ENCODE results near the gene CMTM6.
"Not testable (repeated sequence)": the region's sequence is repeated elsewhere in the genome, so short reads cannot be mapped to it uniquely, and the experiment has no call there.

Gene CMTM6

GRCh38 chr3:32502118-32502945, at the start of gene CMTM6:
TSS of gene CMTM6 (minus strand) at chr3:32502852. CDS start at chr3:32502745, 107 bp downstream.
- peak; percentile 24 to 65 for DNase-seq (ENCODE audit: extremely low read depth in 1 of 2, low read depth in 1 of 2)

GRCh38 chr3:32552013-32552412, 49.4 kb upstream of the CMTM6 start:
- no peak for DNase-seq (ENCODE audit: extremely low read depth in 1 of 2, low read depth in 1 of 2)

GRCh38 chr3:32551496-32551895, 48.8 kb upstream of the CMTM6 start:
- DNase-seq (ENCODE audit: extremely low read depth in 1 of 2, low read depth in 1 of 2): no peak

GRCh38 chr3:32551087-32551486, 48.4 kb upstream of the CMTM6 start:
- DNase-seq (ENCODE audit: extremely low read depth in 1 of 2, low read depth in 1 of 2): no peak

- no peak for DNase-seq (ENCODE audit: extremely low read depth in 1 of 2, low read depth in 1 of 2)
Observed at GRCh38 chr3:32545305-32545704, 42.7 kb upstream of the CMTM6 start.

GRCh38 chr3:32544894-32545293, 42.2 kb upstream of the CMTM6 start:
- no peak for DNase-seq (ENCODE audit: extremely low read depth in 1 of 2, low read depth in 1 of 2)

- DNase-seq (ENCODE audit: extremely low read depth in 1 of 2, low read depth in 1 of 2): no peak
Observed at GRCh38 chr3:32542807-32543206, 40.2 kb upstream of the CMTM6 start.

- DNase-seq (ENCODE audit: extremely low read depth in 1 of 2, low read depth in 1 of 2): no peak
Observed at GRCh38 chr3:32540899-32541298, 38.2 kb upstream of the CMTM6 start.

- no peak for DNase-seq (ENCODE audit: extremely low read depth in 1 of 2, low read depth in 1 of 2)
Observed at GRCh38 chr3:32532434-32532833, 29.8 kb upstream of the CMTM6 start.

GRCh38 chr3:32531010-32531647, 28.5 kb upstream of the CMTM6 start:
- DNase-seq (ENCODE audit: extremely low read depth in 1 of 2, low read depth in 1 of 2): no peak

- no peak for DNase-seq (ENCODE audit: extremely low read depth in 1 of 2, low read depth in 1 of 2)
Observed at GRCh38 chr3:32525720-32526119, 23.1 kb upstream of the CMTM6 start.

- DNase-seq (ENCODE audit: extremely low read depth in 1 of 2, low read depth in 1 of 2): no peak
Observed at GRCh38 chr3:32522682-32523081, 20.0 kb upstream of the CMTM6 start.

GRCh38 chr3:32518921-32519320, 16.3 kb upstream of the CMTM6 start:
- DNase-seq (ENCODE audit: extremely low read depth in 1 of 2, low read depth in 1 of 2): not testable (repeated sequence)

GRCh38 chr3:32516751-32517150, 14.1 kb upstream of the CMTM6 start:
- DNase-seq (ENCODE audit: extremely low read depth in 1 of 2, low read depth in 1 of 2): not testable (repeated sequence)

- no peak for DNase-seq (ENCODE audit: extremely low read depth in 1 of 2, low read depth in 1 of 2)
Observed at GRCh38 chr3:32511005-32511404, 8.4 kb upstream of the CMTM6 start.

- peak; percentile 23 to 27 for DNase-seq (ENCODE audit: extremely low read depth in 1 of 2, low read depth in 1 of 2)
Observed at GRCh38 chr3:32510075-32510724, 7.5 kb upstream of the CMTM6 start.

GRCh38 chr3:32508711-32509110, 6.1 kb upstream of the CMTM6 start:
- no peak for DNase-seq (ENCODE audit: extremely low read depth in 1 of 2, low read depth in 1 of 2)

GRCh38 chr3:32506466-32506865, 3.8 kb upstream of the CMTM6 start:
- DNase-seq (ENCODE audit: extremely low read depth in 1 of 2, low read depth in 1 of 2): no peak

GRCh38 chr3:32502946-32503286, 264 bp upstream of the CMTM6 start:
- no peak for DNase-seq (ENCODE audit: extremely low read depth in 1 of 2, low read depth in 1 of 2)

- no peak for DNase-seq (ENCODE audit: extremely low read depth in 1 of 2, low read depth in 1 of 2)
Observed at GRCh38 chr3:32501783-32502117, 902 bp downstream of the CMTM6 start.

- no peak for DNase-seq (ENCODE audit: extremely low read depth in 1 of 2, low read depth in 1 of 2)
Observed at GRCh38 chr3:32500880-32501782, 1.5 kb downstream of the CMTM6 start.
